Endothelial cell of umbilical vein (primary cell): ENCODE results near the gene CAPN7. TPM values are rescaled to one million over a fixed set of nuclear protein-coding genes. Genes with fewer than 3 reads are reported as not detected.

ENCODE experiments used
- BruUV-seq: library from RNA; stranded (reverse); fragments of 400-500 nt; replicated peaks from 2 replicates; lab custom pipeline; 2021; lab: Mats Ljungman, UMichigan
- CTCF ChIA-PET: fragments of 300-600, 350-600 bp; sonication (Branson Sonifier 250); formaldehyde crosslinking; loops from one replicate; lab custom pipeline; 2021; ENCODE audit warnings: antibody characterized with exemption, inconsistent platforms; lab: Charles Lee
- POLR2A ChIA-PET: fragments of 300-600, 350-600 bp; sonication (Branson Sonifier 250); formaldehyde crosslinking; loops from one replicate; lab custom pipeline; 2021; ENCODE audit warnings: antibody characterized with exemption, inconsistent platforms; lab: Charles Lee
- DNase-seq: peaks from one replicate; pipeline ENCODE4 v3.0.0-alpha.2; 2011; ENCODE audit warnings: low read depth, low spot score
- FAIRE-seq: peaks from 2 replicates; lab custom pipeline; 2011; peaks lifted over from hg19 to GRCh38; lab: Jason Lieb, UNC
- H2AFZ ChIP-seq: 2 replicates; pipeline ENCODE4 v1.6.0; 2012; ENCODE audit warnings: low read depth, low read length, control low read depth, inconsistent platforms
- H3K27ac ChIP-seq: 2 replicates; pipeline ENCODE4 v1.5.1; 2011; ENCODE audit warnings: low read depth, mild to moderate bottlenecking, control low read depth, low read length, moderate library complexity; ENCODE audit not compliant: insufficient read depth
- H3K27me3 ChIP-seq, 2 experiments: 2 replicates each; pipeline versions ENCODE4 v1.6.0 to v1.6.1; 2011; ENCODE audit warnings: low read length in 2 of 2, mixed read lengths in 1 of 2; ENCODE audit not compliant: control insufficient read depth in 2 of 2, insufficient read depth in 2 of 2
- H3K36me3 ChIP-seq, 2 experiments: 2 replicates in 1 of 2; 3 replicates in 1 of 2; pipeline ENCODE4 v1.5.1; 2011; ENCODE audit warnings: low read length in 2 of 2, mild to moderate bottlenecking in 1 of 2, moderate library complexity in 1 of 2; ENCODE audit not compliant: control insufficient read depth in 2 of 2, insufficient read depth in 2 of 2; ENCODE audit errors: extremely low read depth in 1 of 2
- H3K4me1 ChIP-seq: 3 replicates; pipeline ENCODE4 v1.5.1; 2011; ENCODE audit warnings: mild to moderate bottlenecking, low read length; ENCODE audit not compliant: control insufficient read depth, insufficient read depth; ENCODE audit errors: extremely low read depth
- H3K4me2 ChIP-seq: 2 replicates; pipeline ENCODE4 v1.6.1; 2011; ENCODE audit warnings: low read length, control low read depth, mixed read lengths; ENCODE audit not compliant: insufficient read depth
- H3K4me3 ChIP-seq, 3 experiments: fragments of 200-600 bp in 1 of 3; sonication (generic), shearing (Covaris generic) in 1 of 3; replicated peaks in 1 of 3; 2 replicates each; pipeline ENCODE4 v1.5.1; 2011 to 2016; ENCODE audit warnings: control low read depth in 3 of 3, low read length in 3 of 3, mild to moderate bottlenecking in 2 of 3, inconsistent platforms in 1 of 3, low read depth in 1 of 3, moderate library complexity in 1 of 3; ENCODE audit not compliant: insufficient read depth in 1 of 3
- H3K79me2 ChIP-seq: 2 replicates; pipeline ENCODE4 v1.6.0; 2012; ENCODE audit warnings: low read length, inconsistent platforms; ENCODE audit not compliant: control insufficient read depth, insufficient read depth
- H3K9ac ChIP-seq: replicated peaks from 2 replicates; pipeline ENCODE3; 2011; ENCODE audit warnings: low read length, control low read depth; ENCODE audit not compliant: insufficient read depth; ENCODE audit errors: extremely low read depth
- H3K9me1 ChIP-seq: replicated peaks from 3 replicates; pipeline ENCODE4 v1.6.0; 2011; ENCODE audit warnings: mild to moderate bottlenecking, low read length; ENCODE audit not compliant: control insufficient read depth, insufficient read depth; ENCODE audit errors: extremely low read depth
- H3K9me3 ChIP-seq: replicated peaks from 2 replicates; pipeline ENCODE4 v1.5.1; 2012; ENCODE audit warnings: low read length, inconsistent platforms; ENCODE audit not compliant: control insufficient read depth, insufficient read depth
- H4K20me1 ChIP-seq: replicated peaks from 2 replicates; pipeline ENCODE3; 2011; ENCODE audit warnings: mild to moderate bottlenecking, low read length; ENCODE audit not compliant: control insufficient read depth, insufficient read depth; ENCODE audit errors: extremely low read depth
- CTCF ChIP-seq, 2 donors: IDR thresholded peaks; 1 replicate in 1 of 2; 2 replicates in 1 of 2; pipeline ENCODE4 v1.5.1; 2011; ENCODE audit warnings: low read length in 2 of 2, mild to moderate bottlenecking in 2 of 2, moderate library complexity in 2 of 2, control low read depth in 1 of 2, inconsistent platforms in 1 of 2, low read depth in 1 of 2; ENCODE audit not compliant: insufficient read depth in 1 of 2; ENCODE audit errors: extremely low read depth in 1 of 2
- EZH2 ChIP-seq: IDR thresholded peaks from 2 replicates; pipeline ENCODE4 v1.6.1; 2012; ENCODE audit warnings: borderline replicate concordance, low read depth, mild to moderate bottlenecking, moderate library complexity, low read length, inconsistent platforms; ENCODE audit not compliant: severe bottlenecking
- FOS ChIP-seq: IDR thresholded peaks from 2 replicates; pipeline ENCODE4 v1.6.1; 2011; ENCODE audit warnings: mild to moderate bottlenecking, low read length, moderate library complexity, borderline replicate concordance; ENCODE audit not compliant: insufficient read depth
- GATA2 ChIP-seq: IDR thresholded peaks from 2 replicates; pipeline ENCODE4 v1.7.0; 2011; ENCODE audit warnings: low read depth, mild to moderate bottlenecking, moderate library complexity, mixed read lengths, low read length; ENCODE audit not compliant: insufficient read length, insufficient read depth
- JUN ChIP-seq: IDR thresholded peaks from 2 replicates; pipeline ENCODE4 v1.6.1; 2011; ENCODE audit warnings: borderline replicate concordance, low read depth; ENCODE audit not compliant: insufficient read length, insufficient read depth
- MYC ChIP-seq: IDR thresholded peaks from one replicate; pipeline ENCODE4 v1.6.1; 2011; ENCODE audit warnings: mild to moderate bottlenecking, low read depth, low read length
- POLR2A ChIP-seq: IDR thresholded peaks from 2 replicates; pipeline ENCODE4 v1.6.1; 2012; ENCODE audit warnings: low read depth, mild to moderate bottlenecking, control low read depth, low read length
- POLR2AphosphoS5 ChIP-seq: IDR thresholded peaks from 2 replicates; pipeline ENCODE4 v1.6.1; 2012; ENCODE audit warnings: low read depth, mild to moderate bottlenecking, control low read depth, low read length, moderate library complexity; ENCODE audit not compliant: insufficient read depth
- dilution Hi-C: fragments of 300-500 bp; cut with MboI; formaldehyde crosslinking; loops from one replicate; pipeline ENCODE4 v1.15.0; 2019; ENCODE audit warnings: low sequenced_read_pairs; ENCODE audit not compliant: extremely low pct_ligation_motif_present
- intact Hi-C: fragments of 100-400 bp; cut with micrococcal nuclease; formaldehyde crosslinking; loops from one replicate; pipeline ENCODE4 v1.10.0; 2022
- polyA plus RNA-seq, 4 experiments: library from polyadenylated mRNA; depleted of rRNA in 3 of 4; stranded (reverse) in 3 of 4; unstranded in 1 of 4; fragments of >200 nt; gene quantifications; 2 replicates each; pipeline versions ENCODE4 v1.2.1 to v1.2.3, GENCODE V29; 2011 to 2012; ENCODE audit warnings: missing spikeins in 1 of 4
- total RNA-seq: library from RNA; stranded (reverse); gene quantifications from 2 replicates; pipeline ENCODE4 v1.2.3, GENCODE V29; 2021
- TF ChIP-seq, protein P1 (sequence below): IDR thresholded peaks from 2 replicates; pipeline ENCODE4 v1.6.1; 2011; ENCODE audit not compliant: insufficient read depth, insufficient read length

The CAPN7 gene
- total and polyA plus RNA-seq, 2 donors (not counting 3 experiments of a cell fraction or from before 2014, with no cell fraction given), result 13.2 to 32.7 TPM

DNA sequence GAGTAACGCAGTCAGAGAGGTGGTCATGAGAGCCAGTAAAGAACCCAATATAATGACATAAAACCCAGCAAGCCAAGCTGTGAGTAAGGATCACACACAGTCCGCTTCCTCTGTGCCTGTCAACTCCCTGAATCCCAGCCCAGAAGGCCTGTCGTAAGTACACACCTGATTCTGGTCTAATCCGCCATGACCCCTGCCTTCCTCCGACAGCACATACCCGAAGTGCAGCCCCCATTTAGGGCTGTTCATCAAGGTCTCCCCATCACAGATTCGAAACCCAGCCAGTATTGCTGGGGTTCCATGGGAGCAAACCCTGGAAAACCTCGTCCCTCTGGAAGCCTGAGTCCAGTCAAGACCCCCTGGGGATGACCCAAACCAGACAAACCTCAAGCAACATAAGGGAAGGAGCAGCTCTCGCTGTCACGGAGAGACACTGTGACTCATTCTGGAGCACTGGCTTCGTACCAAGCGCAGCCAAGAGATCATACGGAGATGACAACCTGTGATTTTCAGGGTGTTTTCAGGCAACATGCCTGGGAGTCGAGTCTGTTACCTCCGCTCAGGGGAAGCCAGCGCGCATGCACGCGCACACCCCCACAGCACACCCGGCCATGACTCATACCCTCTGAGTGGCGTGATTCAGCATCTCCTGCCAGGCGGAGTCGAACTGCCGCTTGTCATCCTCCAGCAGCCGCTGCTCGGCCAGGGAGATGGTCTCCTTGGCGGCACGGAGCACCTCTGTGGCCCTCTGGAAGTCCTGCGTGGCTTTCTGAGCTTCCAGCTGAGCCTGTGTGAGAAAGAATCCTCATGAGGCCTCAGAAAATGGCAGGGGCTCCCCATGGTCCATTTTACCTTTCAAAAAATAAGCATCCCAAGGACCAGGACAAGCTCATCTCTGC lies 63.3 kb downstream of the CAPN7 start:
- no peaks in the 10 kb centered on the region for H3K9me1 ChIP-seq
- peaks cover 48% of the 10 kb centered on the region for H3K79me2 ChIP-seq
- dilution Hi-C loops (loop anchor here (5.0 kb wide), 1 partner anchor 103 kb away; no protein-coding TSS in a partner anchor), intact Hi-C loops (loop anchor here (1.0 to 2.0 kb wide), 3 partner anchors 26 to 63 kb away; partner anchors contain the start of gene CAPN7)
- H3K4me3 ChIP-seq, result no peak overlapping the region
- peak; percentile 94 for DNase-seq
- peak overlapping the region; percentile 66 for H3K9ac ChIP-seq
- no peaks in the 10 kb centered on the region for H3K9me3 ChIP-seq
- H3K27ac ChIP-seq, result peak overlapping the region; percentile 98
- H3K4me1 ChIP-seq, result peaks cover 24% of the 10 kb centered on the region
- TF ChIP-seq FOS (peak; percentile 89), JUN (peak; percentile 93), MYC (peak; percentile 84), POLR2AphosphoS5 (peak; percentile 70), EZH2 (no peak), POLR2A (peak; percentile 48), CTCF (IDR thresholded peaks at IDR 0.05; ENCODE audit: extremely low read depth in 1 of 2, insufficient read depth in 1 of 2, low read depth in 1 of 2, low read length in 2 of 2) (no peak), GATA2 (no peak)
- TF ChIP-seq, protein P1, sequence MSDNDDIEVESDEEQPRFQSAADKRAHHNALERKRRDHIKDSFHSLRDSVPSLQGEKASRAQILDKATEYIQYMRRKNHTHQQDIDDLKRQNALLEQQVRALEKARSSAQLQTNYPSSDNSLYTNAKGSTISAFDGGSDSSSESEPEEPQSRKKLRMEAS, result no peak
- H4K20me1 ChIP-seq, result no peaks in the 10 kb centered on the region
- ChIA-PET POLR2A (interaction anchor here (0.7 kb wide), 1 partner anchor 70 kb away, joined by 3 read pairs; no protein-coding TSS in a partner anchor), CTCF (interaction anchor here (1.0 to 9.7 kb wide), 12 partner anchors 18 to 288 kb away, joined by 3 to 350 read pairs (median 16); partner anchors contain the start of gene SH3BP5)
- FAIRE-seq, result peak; percentile 99
- H3K36me3 ChIP-seq, result peaks cover 0 to 17% of the 10 kb centered on the region in 2 experiments
- no peaks in the 10 kb centered on the region for H3K27me3 ChIP-seq
- peak overlapping the region; percentile 15 for H3K4me2 ChIP-seq
- H2AFZ ChIP-seq, result no peak overlapping the region
- BruUV-seq, result TSS peak; percentile 61
